GM19193 (cell line): ENCODE results near the gene SEL1L2.

Experiments used
- POLR2A ChIP-seq: IDR thresholded peaks from 4 replicates; pipeline ENCODE4 v1.6.1; 2011; ENCODE audit not compliant: insufficient read depth, insufficient read length; ENCODE audit errors: extremely low read depth

SEL1L2 gene, protein sequence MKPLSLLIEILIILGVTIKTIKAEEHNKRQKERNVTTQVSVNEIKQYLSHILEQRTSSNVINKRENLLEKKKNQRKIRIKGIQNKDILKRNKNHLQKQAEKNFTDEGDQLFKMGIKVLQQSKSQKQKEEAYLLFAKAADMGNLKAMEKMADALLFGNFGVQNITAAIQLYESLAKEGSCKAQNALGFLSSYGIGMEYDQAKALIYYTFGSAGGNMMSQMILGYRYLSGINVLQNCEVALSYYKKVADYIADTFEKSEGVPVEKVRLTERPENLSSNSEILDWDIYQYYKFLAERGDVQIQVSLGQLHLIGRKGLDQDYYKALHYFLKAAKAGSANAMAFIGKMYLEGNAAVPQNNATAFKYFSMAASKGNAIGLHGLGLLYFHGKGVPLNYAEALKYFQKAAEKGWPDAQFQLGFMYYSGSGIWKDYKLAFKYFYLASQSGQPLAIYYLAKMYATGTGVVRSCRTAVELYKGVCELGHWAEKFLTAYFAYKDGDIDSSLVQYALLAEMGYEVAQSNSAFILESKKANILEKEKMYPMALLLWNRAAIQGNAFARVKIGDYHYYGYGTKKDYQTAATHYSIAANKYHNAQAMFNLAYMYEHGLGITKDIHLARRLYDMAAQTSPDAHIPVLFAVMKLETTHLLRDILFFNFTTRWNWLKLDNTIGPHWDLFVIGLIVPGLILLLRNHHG

DNA sequence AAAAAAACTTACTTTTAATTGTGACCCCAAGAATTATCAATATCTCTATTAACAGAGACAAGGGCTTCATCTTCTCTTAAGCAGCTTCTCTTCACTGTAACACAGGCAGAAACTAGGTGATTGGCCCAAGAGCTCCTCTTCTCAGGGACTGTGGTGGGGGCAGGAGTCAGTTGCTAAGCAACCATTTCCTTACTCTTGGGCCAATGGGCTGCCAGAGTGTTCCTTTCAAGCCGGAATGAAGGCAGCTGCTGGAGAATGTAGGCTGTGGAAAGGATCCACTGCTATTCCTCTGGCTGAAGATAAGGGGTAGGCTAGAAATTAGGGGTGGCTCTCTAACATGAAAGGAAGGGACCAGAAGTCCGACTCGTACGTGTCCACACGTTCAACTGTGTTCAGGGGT is at the start of gene SEL1L2:
Gene SEL1L2 (minus strand): TSS at position 150 of the 400 bp plus-strand sequence. CDS start 80 bp downstream, at position 70.
- no peak for TF ChIP-seq POLR2A

DNA sequence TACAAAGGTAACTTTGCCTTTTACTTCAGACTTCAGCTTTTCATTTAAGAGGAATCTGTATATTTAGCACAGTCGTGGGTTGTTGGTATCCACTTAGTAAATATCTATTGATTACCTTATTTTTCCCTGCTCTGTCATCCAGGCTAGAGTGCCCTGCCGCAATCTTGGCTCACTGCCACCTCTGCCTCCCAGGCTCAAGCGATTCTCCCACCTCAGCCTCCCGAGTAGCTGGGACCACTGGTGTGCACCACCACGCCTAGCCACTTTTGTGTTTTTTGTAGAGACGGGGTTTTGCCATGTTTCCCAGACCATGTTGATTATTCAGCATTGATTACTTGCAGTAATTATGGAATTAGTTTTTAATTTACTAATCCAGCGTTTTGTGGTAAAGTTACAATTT is 46.2 kb upstream of the SEL1L2 start:
- TF ChIP-seq POLR2A = no peak

DNA sequence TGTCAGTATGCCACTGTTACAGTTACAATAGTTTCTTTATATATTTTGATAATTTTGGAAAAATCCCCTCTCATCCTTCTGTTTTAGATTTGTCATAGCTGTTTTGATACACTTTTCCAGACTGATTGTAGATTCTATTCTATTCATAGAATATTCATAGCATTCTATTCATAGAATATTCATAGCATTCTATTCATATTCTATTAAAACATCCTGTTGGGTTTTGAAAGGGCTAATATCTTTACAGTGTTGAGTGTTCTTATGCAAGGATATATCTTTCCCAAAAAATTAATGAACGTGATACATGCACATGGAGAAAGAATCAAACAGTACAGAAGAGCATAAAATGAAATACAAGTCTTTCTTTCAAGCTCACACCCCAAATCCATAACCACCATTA is 42.9 kb upstream of the SEL1L2 start:
- TF ChIP-seq POLR2A = no peak

DNA sequence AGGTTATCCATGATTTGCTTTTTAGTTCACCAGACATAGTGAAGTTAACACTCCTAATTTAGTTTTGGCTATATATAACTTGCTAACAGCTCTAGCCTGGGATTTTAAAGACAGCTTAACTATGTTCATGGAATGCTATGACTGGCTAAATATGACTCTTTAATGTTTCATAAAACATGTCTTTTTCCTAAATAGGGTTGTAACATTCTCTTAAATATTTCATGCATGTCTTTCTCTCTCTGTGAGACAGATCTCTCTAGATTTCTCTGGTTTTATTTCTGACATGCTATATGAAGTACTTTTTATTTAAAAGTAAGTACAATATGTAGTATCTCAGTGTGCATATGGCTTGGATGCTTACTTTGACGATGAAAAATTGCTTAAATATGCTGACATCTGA is 40.6 kb upstream of the SEL1L2 start:
- TF ChIP-seq POLR2A = no peak

DNA sequence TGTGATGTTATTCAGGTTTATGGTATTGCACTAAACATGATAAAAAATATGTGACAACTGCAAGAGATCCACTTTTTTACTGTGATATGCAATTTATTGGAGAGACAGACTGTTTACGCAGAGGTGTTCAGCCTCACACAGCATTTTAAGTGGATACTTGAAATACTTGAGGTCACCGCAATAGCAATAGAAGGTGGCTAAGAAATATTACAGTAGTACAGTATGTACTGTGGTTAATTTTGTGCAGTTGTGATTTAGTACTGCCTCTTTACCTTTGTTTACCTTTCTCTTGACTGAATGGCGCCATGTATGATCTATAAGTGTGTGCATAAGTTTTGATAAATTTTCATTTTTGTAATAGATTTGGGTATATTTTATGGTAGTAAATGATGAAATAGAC is 22.3 kb upstream of the SEL1L2 start:
- no peak for TF ChIP-seq POLR2A

DNA sequence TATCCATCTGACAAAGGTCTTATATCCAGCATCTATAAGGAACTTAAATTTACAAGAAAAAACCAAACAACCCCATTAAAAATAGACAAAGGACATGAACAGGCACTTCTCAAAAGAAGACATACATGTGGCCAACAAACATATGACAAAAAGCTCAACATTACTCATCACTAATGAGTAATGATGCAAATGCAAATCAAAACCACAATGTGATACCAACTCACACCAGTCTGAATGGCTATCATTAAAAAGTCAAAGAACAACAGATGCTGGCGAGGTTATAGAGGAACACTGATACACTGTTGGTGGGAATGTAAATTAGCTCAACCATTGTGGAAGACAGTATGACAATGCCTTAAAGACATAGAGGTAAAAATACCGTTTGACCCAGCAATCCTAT is 18.8 kb upstream of the SEL1L2 start:
- no peak for TF ChIP-seq POLR2A

DNA sequence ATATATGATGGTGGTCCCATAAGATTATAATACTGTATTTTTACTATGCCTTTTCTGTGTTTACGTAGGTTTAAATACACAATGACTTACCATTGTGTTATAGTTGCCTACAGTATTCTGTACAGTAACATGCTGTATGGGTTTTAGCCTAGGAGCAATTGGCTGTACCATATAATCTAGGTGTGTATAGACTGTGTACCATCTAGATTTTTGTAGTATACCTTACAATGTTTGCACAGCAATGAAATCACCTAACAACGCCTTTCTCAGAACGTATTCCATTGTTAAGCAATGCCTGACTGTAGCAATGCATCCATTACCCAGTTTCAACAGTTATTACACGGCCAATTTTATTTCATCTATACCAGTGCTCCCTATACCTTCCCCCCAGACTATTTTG is 15.6 kb upstream of the SEL1L2 start:
- TF ChIP-seq POLR2A = no peak

DNA sequence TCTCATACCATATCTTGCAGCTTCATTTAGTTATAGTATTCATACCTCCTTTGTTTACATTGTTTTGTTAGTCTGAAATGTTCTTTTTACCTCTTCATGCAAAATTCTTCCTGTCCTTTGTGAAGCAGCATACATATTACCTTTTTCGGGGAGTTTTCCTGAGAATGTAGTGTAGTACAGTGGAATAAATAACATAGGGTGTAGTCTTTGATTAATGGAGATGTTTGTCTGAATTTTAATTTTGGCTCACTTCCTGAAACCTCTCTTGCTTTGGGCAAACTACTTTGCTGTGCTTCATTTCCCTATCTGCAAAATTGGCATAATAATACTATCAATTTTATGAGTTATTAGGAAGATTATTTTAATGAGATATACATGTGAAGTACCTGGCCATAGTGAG is 10.5 kb upstream of the SEL1L2 start:
- no peak for TF ChIP-seq POLR2A

DNA sequence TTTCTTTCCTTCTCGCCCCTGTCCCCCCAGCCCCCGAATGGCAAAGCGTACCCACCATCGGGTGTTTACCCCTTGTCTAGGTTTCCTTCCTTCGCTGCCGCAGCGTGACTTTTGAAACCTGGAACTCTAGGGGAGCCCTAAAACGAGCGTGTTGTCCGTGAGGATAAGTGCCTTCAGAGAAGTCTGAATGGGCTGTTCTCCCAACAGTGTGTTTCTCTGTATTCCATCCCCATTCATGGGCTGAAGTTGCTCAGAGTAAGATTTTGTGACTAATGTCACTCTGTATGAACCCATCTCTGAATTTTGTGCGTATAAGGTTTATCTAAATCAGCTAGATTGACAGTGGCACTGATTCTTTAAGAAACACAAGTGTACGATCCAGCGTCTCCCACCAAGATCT is 5.9 kb upstream of the SEL1L2 start:
- TF ChIP-seq POLR2A = no peak

DNA sequence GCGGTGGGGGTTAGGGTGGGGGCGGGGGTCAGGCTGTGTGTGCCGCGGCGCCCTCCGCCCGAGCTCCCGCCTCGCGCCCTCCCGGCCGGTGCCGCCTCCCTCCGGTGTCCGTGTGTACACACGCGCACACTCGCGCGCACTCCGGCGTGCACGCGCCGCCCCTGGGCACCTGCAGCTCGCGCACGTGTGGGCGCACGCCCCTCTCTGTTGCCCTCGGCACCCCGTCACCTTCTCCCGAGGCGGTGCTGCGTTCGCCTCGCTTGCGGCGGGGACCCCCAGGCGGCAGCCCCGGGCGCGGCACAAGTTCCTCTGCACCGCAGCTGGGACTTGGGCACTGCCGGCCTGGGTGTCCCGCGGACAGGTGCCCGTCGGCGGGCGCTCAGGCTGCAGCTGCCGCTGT is 5.4 kb upstream of the SEL1L2 start:
- no peak for TF ChIP-seq POLR2A

DNA sequence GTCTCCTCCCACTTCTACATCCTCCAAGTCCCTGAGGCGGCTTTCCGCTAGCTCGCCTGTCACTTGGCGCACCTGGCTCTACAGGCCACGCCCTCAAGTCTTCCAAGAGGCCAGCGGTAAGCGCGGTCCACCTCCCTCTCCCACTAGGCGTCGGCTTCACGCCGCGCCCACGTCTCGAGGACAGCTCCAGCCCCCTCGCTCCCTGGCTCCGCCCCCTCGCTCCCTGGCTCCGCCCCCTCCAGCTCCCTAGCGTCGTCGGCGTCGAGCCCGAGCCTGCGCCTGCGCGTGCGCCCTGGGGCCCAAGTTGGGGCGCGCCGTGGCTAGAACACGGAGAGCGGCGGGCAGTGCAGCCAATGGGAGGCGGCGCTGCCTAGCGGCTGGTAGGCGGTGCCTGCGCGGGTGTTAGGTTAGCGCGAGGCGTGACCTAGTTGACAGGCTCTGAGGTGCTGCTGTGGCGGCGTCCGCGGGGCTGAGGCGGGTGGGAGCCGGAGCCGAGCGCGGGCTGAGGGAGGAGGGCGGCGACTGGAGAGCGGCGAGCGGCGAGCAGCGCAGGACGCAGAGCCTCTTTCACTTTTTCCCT is 4.8 kb upstream of the SEL1L2 start, which contains the start of gene MACROD2:
Gene MACROD2 (plus strand): TSS at position 431 of the 580 bp plus-strand sequence.
- TF ChIP-seq POLR2A = no peak

DNA sequence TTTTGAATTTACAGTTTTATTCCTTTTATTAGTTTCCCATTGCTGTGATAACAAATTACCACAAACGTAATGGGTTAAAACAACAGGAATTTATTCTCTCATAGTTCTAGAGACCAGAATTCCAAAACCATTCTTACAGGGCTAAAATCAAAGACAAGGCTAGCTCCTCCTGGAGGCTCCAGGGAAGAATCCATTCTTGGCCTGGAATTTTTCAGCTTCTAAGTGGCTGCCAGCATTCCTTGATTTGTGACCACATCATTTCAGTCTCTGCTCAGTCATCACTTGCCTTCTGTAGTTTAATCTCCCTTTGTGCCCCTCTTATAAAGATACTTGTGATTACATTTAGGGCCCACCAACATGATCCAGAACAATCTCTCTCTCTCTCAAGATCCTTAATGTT is 897 bp upstream of the SEL1L2 start:
- TF ChIP-seq POLR2A = no peak

DNA sequence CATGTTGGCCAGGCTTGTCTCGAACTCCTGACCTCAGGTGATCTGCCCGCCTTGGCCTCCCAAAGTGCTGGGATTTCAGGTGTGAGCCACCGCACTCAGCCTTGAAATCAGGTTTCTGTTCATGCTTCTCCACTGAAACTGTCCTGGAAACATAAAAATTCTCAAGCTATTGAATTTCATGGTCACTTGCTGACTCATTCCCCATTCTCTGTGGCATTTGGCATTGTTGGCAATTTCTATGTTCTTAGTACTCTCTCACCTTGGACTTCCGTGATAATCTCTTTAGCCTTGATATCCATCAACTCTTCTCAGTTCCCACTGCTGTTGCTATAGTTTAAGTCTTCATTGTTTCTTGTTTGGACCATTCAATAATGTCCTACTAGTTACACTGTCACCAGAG is 6.2 kb downstream of the SEL1L2 start:
- no peak for TF ChIP-seq POLR2A

DNA sequence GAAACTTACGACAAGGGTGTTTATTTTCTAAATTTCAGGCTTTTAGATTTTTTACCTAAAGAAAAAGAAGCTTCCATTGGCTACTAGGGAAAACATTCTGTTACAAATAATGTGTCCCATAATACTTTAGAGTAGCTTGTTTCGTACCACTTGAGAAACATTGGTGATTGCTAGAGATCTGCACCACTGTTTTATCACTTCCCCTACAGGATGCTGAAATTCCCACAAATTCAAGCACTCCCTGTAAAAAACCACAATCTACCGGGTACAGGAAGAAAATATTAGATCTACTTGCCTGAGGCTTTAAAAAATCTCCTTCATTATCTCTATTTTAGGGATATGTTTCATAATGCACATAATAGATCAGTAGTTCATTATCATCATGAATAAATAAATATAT is 29.9 kb downstream of the SEL1L2 start:
- TF ChIP-seq POLR2A = no peak

DNA sequence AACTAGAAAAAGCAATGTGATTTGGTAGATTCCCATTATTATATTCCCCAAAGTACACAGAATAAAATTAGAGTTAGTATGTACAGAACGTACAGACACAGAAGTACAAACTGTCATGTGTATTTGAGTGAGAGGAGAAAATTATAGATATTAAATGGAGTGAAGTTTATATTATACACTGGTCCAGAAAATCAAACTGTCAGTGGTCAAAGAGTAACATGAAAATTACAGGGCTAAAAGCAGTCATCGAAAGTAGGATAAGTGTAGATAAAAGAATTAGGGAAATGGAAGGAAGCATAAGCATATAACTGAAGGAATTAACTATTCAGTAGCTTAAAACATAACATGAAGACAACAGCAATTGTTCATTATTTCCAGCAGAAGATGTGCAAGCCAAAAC is 30.3 kb downstream of the SEL1L2 start:
- no peak for TF ChIP-seq POLR2A

DNA sequence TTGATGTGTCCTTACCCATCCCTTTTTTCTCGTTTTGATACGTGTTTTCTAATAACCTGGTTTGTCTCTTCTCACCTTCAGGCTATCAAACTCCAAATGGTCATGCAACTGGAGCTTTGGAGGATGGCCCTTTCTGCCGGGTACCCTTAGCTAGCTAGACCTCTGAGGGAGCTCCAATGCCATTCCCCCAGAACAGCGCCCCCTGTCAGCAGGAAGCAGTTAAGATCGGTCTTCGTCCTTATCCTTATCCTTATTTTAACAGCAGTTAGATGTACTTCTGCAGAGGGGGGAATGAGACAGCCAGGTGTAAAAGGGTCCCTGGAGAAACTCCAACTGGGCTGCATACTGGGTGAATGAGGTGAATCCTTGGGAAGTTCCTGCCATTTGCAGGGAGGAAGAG is 37.2 kb downstream of the SEL1L2 start:
- TF ChIP-seq POLR2A = no peak
